H1 (cell line): ENCODE results near the gene GNB1L. TPM values are rescaled to one million over a fixed set of nuclear protein-coding genes. Genes with fewer than 3 reads are reported as not detected.

Experiments used
- CTCF ChIA-PET: fragments of 300-600 bp; sonication (Branson Sonifier 250); formaldehyde crosslinking; loops from one replicate; lab custom pipeline; 2021; ENCODE audit not compliant: partially characterized antibody; lab: Charles Lee
- POLR2A ChIA-PET: fragments of 300-600 bp; sonication (Branson Sonifier 250); formaldehyde crosslinking; loops from one replicate; lab custom pipeline; 2021; ENCODE audit warnings: inconsistent platforms; ENCODE audit not compliant: partially characterized antibody; lab: Charles Lee
- DNase-seq, 2 experiments: peaks; one replicate each; pipeline versions ENCODE4 v3.0.0 to v3.0.0-alpha.2; 2010 to 2022; ENCODE audit warnings: low spot score in 2 of 2, low read depth in 1 of 2, mixed read lengths in 1 of 2
- FAIRE-seq: peaks from 2 replicates; lab custom pipeline; 2011; peaks lifted over from hg19 to GRCh38; lab: Jason Lieb, UNC
- H2AFZ ChIP-seq: 2 replicates; pipeline ENCODE4 v1.8.1; 2012; ENCODE audit warnings: low read length, inconsistent platforms
- H2AK5ac ChIP-seq: 2 replicates; pipeline ENCODE4 v1.6.1; 2013; ENCODE audit warnings: low read depth, low read length
- H2BK120ac ChIP-seq: replicated peaks from 2 replicates; pipeline ENCODE3; 2013; ENCODE audit warnings: low read depth, low read length, inconsistent platforms
- H2BK12ac ChIP-seq: 2 replicates; pipeline ENCODE4 v1.6.1; 2013; ENCODE audit warnings: low read depth, low read length
- H2BK15ac ChIP-seq: 2 replicates; pipeline ENCODE4 v1.6.1; 2013; ENCODE audit warnings: low read length
- H2BK20ac ChIP-seq: 2 replicates; pipeline ENCODE4 v1.6.1; 2013; ENCODE audit warnings: low read length
- H2BK5ac ChIP-seq: 2 replicates; pipeline ENCODE4 v1.6.1; 2013; ENCODE audit warnings: low read depth, low read length
- H3K14ac ChIP-seq: 2 replicates; pipeline ENCODE4 v1.6.1; 2013; ENCODE audit warnings: inconsistent platforms; ENCODE audit not compliant: insufficient read length
- H3K18ac ChIP-seq: 2 replicates; pipeline ENCODE4 v1.6.1; 2013; ENCODE audit warnings: low read length; ENCODE audit errors: extremely low read depth
- H3K23ac ChIP-seq: 2 replicates; pipeline ENCODE4 v1.6.1; 2013; ENCODE audit warnings: inconsistent platforms; ENCODE audit not compliant: insufficient read length
- H3K23me2 ChIP-seq: 2 replicates; pipeline ENCODE4 v1.6.1; 2013; ENCODE audit warnings: low read depth, low read length
- H3K27ac ChIP-seq: 2 replicates; pipeline ENCODE4 v1.6.1; 2011; ENCODE audit warnings: low read depth, low read length, inconsistent platforms
- H3K27me3 ChIP-seq, 4 experiments: replicated peaks in 1 of 4; 1 replicate in 1 of 4; 2 replicates in 3 of 4; pipeline versions ENCODE4 v1.6.1 to v1.8.1; 2011 to 2013; ENCODE audit warnings: low read length in 3 of 4, mild to moderate bottlenecking in 3 of 4, inconsistent platforms in 2 of 4, mixed read lengths in 2 of 4, moderate library complexity in 1 of 4; ENCODE audit not compliant: control insufficient read depth in 3 of 4, insufficient read depth in 3 of 4; ENCODE audit errors: extremely low read depth in 1 of 4
- H3K36me3 ChIP-seq, 4 experiments: 2 replicates each; pipeline versions ENCODE4 v1.6.1 to v1.8.1; 2011 to 2013; ENCODE audit warnings: mild to moderate bottlenecking in 4 of 4, low read length in 3 of 4, moderate library complexity in 2 of 4, control low read depth in 1 of 4, inconsistent platforms in 1 of 4; ENCODE audit not compliant: insufficient read depth in 4 of 4, control insufficient read depth in 2 of 4
- H3K4ac ChIP-seq: replicated peaks from 2 replicates; pipeline ENCODE3; 2013; ENCODE audit warnings: low read length, low read depth, mixed read lengths, inconsistent platforms; ENCODE audit not compliant: insufficient read length
- H3K4me1 ChIP-seq, 4 experiments: replicated peaks in 1 of 4; 1 replicate in 1 of 4; 2 replicates in 3 of 4; pipeline versions ENCODE4 v1.6.1 to v1.8.1; 2011 to 2013; ENCODE audit warnings: low read length in 3 of 4, inconsistent platforms in 2 of 4, mixed read lengths in 1 of 4; ENCODE audit not compliant: insufficient read depth in 4 of 4, control insufficient read depth in 3 of 4
- H3K4me2 ChIP-seq, 2 experiments: 2 replicates each; pipeline versions ENCODE4 v1.6.1 to v1.8.1; 2011 to 2013; ENCODE audit warnings: low read depth in 2 of 2, low read length in 2 of 2, control low read depth in 1 of 2, inconsistent platforms in 1 of 2, mild to moderate bottlenecking in 1 of 2; ENCODE audit not compliant: insufficient read depth in 1 of 2
- H3K4me3 ChIP-seq, 4 experiments: fragments of 200-600, 300-600 bp in 1 of 4; sonication (generic), shearing (Covaris generic), sonication (Bioruptor Twin) in 1 of 4; 2 replicates each; pipeline versions ENCODE4 v1.5.1 to v1.8.1; 2011 to 2016; ENCODE audit warnings: low read length in 4 of 4, low read depth in 3 of 4, control low read depth in 2 of 4, inconsistent platforms in 2 of 4, mild to moderate bottlenecking in 2 of 4, mixed read lengths in 1 of 4, moderate library complexity in 1 of 4; ENCODE audit not compliant: insufficient read depth in 2 of 4; ENCODE audit errors: extremely low read depth in 1 of 4
- H3K56ac ChIP-seq: replicated peaks from 2 replicates; pipeline ENCODE3; 2013; ENCODE audit warnings: low read depth, mild to moderate bottlenecking, mixed read lengths, low read length, inconsistent platforms; ENCODE audit not compliant: insufficient read length
- H3K79me1 ChIP-seq: 2 replicates; pipeline ENCODE4 v1.6.1; 2013; ENCODE audit warnings: low read depth, low read length, control low read depth
- H3K79me2 ChIP-seq, 2 experiments: 2 replicates each; pipeline versions ENCODE4 v1.6.1 to v1.8.1; 2012 to 2013; ENCODE audit warnings: low read length in 2 of 2, mild to moderate bottlenecking in 2 of 2, inconsistent platforms in 1 of 2; ENCODE audit not compliant: insufficient read depth in 2 of 2, control insufficient read depth in 1 of 2
- H3K9ac ChIP-seq, 4 experiments: replicated peaks in 1 of 4; 1 replicate in 1 of 4; 2 replicates in 3 of 4; pipeline versions ENCODE4 v1.6.1 to v1.8.1; 2011 to 2013; ENCODE audit warnings: low read depth in 3 of 4, low read length in 3 of 4, control low read depth in 2 of 4, mild to moderate bottlenecking in 2 of 4, moderate library complexity in 2 of 4, inconsistent platforms in 1 of 4; ENCODE audit errors: extremely low read depth in 1 of 4
- H3K9me3 ChIP-seq, 2 experiments: 2 replicates each; pipeline versions ENCODE4 v1.6.1 to v1.8.1; 2012 to 2013; ENCODE audit warnings: mild to moderate bottlenecking in 2 of 2, moderate library complexity in 2 of 2, control low read depth in 1 of 2, inconsistent platforms in 1 of 2, low read depth in 1 of 2, low read length in 1 of 2, mixed read lengths in 1 of 2; ENCODE audit not compliant: insufficient read depth in 2 of 2
- H4K20me1 ChIP-seq, 2 experiments: replicated peaks in 1 of 2; 2 replicates each; pipeline versions ENCODE3 to v1.8.1; 2011 to 2013; ENCODE audit warnings: inconsistent platforms in 2 of 2, low read length in 2 of 2, mild to moderate bottlenecking in 1 of 2; ENCODE audit not compliant: insufficient read depth in 2 of 2, control insufficient read depth in 1 of 2
- H4K5ac ChIP-seq: 2 replicates; pipeline ENCODE4 v1.6.1; 2013; ENCODE audit warnings: low read length, low read depth, mixed read lengths, inconsistent platforms; ENCODE audit not compliant: insufficient read length
- H4K8ac ChIP-seq: 2 replicates; pipeline ENCODE4 v1.8.0; 2013; ENCODE audit warnings: mild to moderate bottlenecking, moderate library complexity, low read length, inconsistent platforms; ENCODE audit not compliant: insufficient read depth; ENCODE audit errors: extremely low read depth
- H4K91ac ChIP-seq: replicated peaks from 2 replicates; pipeline ENCODE3; 2013; ENCODE audit warnings: low read length, mixed read lengths, inconsistent platforms; ENCODE audit not compliant: insufficient read length
- BACH1 ChIP-seq: IDR thresholded peaks from 2 replicates; pipeline ENCODE4 v1.6.1; 2012; ENCODE audit warnings: low read length, improper control_type of control experiment
- BCL11A ChIP-seq, 2 experiments: IDR thresholded peaks; one replicate each; pipeline ENCODE4 v1.6.1; 2011; ENCODE audit warnings: low read depth in 2 of 2, low read length in 2 of 2, mild to moderate bottlenecking in 2 of 2
- BRCA1 ChIP-seq: IDR thresholded peaks from 2 replicates; pipeline ENCODE4 v1.6.1; 2012; ENCODE audit warnings: low read depth, low read length, improper control_type of control experiment
- CHD1 ChIP-seq: IDR thresholded peaks from 2 replicates; pipeline ENCODE4 v1.6.1; 2012; ENCODE audit warnings: low read depth, low read length, improper control_type of control experiment
- EZH2 ChIP-seq: fragments of 200-600 bp; sonication (generic); IDR thresholded peaks from 2 replicates; pipeline ENCODE4 v1.7.1; 2012; ENCODE audit warnings: low read depth, mild to moderate bottlenecking, moderate library complexity, low read length, inconsistent platforms; ENCODE audit not compliant: severe bottlenecking
- MAFK ChIP-seq: IDR thresholded peaks from 2 replicates; pipeline ENCODE4 v1.6.1; 2012; ENCODE audit warnings: low read depth, mild to moderate bottlenecking, improper control_type of control experiment, low read length
- NANOG ChIP-seq: IDR thresholded peaks from 2 replicates; pipeline ENCODE4 v1.6.1; 2011; ENCODE audit warnings: low read length, low read depth, mild to moderate bottlenecking, inconsistent platforms; ENCODE audit not compliant: insufficient read depth, poor library complexity, severe bottlenecking
- PHF8 ChIP-seq: fragments of 200-600 bp; sonication (generic); conservative IDR thresholded peaks from 2 replicates; pipeline ENCODE4 v1.7.1; 2012; ENCODE audit warnings: low read depth, mild to moderate bottlenecking, inconsistent platforms, low read length, moderate library complexity
- RFX5 ChIP-seq: IDR thresholded peaks from 2 replicates; pipeline ENCODE4 v1.6.1; 2011; ENCODE audit warnings: low read depth, low read length, improper control_type of control experiment, borderline replicate concordance
- RXRA ChIP-seq: IDR thresholded peaks from 2 replicates; pipeline ENCODE4 v1.6.1; 2011; ENCODE audit warnings: low read depth, mild to moderate bottlenecking, low read length, moderate library complexity; ENCODE audit not compliant: insufficient read depth
- TAF1 ChIP-seq: IDR thresholded peaks from 2 replicates; pipeline ENCODE4 v1.6.1; 2011; ENCODE audit warnings: mild to moderate bottlenecking, low read depth, low read length
- TAF7 ChIP-seq: optimal IDR thresholded peaks from 2 replicates; pipeline ENCODE3; 2011; ENCODE audit warnings: low read depth, mild to moderate bottlenecking, inconsistent platforms, low read length, moderate library complexity, borderline replicate concordance
- TBP ChIP-seq: IDR thresholded peaks from 2 replicates; pipeline ENCODE4 v1.6.1; 2011; ENCODE audit warnings: low read depth, low read length, improper control_type of control experiment
- WGBS, 2 experiments: shearing (Covaris generic) in 1 of 2; methylation state at CpG; one replicate each; pipeline versions ENCODE4 v1.1.6 to v1.1.7; 2013 to 2015; ENCODE audit warnings: low lambda C conversion rate in 2 of 2, mixed read lengths in 2 of 2, inconsistent platforms in 1 of 2, low coverage in 1 of 2, missing lambda C conversion rate in 1 of 2; ENCODE audit not compliant: insufficient replicate concordance in 2 of 2, insufficient coverage in 1 of 2, insufficient read length in 1 of 2; ENCODE audit errors: extremely low coverage in 1 of 2, missing lambda C conversion rate in 1 of 2; 5-methylcytosine and 5-hydroxymethylcytosine counted together
- polyA plus RNA-seq, 7 experiments: library from polyadenylated mRNA; depleted of rRNA in 3 of 7; stranded (reverse) in 5 of 7; unstranded in 2 of 7; fragments of >200 nt in 5 of 7; fragments of 200-250 nt in 2 of 7; gene quantifications; 1 replicate in 5 of 7; 2 replicates in 1 of 7; 4 replicates in 1 of 7; pipeline versions ENCODE4 v1.2.1 to v1.2.3, GENCODE V29; 2011 to 2013; ENCODE audit warnings: missing spikeins in 2 of 7, mixed read lengths in 2 of 7
- total RNA-seq: library from RNA; stranded (reverse); fragmentation: NEBNext Ultra II Directional; extraction: Animal tissue kit (Norgen Biotek cat#: 25700); gene quantifications from 2 replicates; pipeline ENCODE4 v1.2.1, GENCODE V29; 2021

GNB1L gene
- total and polyA plus RNA-seq, 2 of the 8 experiments (the other 6 are each of a cell fraction or from before 2014, with no cell fraction given), result 14.0 to 15.6 TPM

DNA sequence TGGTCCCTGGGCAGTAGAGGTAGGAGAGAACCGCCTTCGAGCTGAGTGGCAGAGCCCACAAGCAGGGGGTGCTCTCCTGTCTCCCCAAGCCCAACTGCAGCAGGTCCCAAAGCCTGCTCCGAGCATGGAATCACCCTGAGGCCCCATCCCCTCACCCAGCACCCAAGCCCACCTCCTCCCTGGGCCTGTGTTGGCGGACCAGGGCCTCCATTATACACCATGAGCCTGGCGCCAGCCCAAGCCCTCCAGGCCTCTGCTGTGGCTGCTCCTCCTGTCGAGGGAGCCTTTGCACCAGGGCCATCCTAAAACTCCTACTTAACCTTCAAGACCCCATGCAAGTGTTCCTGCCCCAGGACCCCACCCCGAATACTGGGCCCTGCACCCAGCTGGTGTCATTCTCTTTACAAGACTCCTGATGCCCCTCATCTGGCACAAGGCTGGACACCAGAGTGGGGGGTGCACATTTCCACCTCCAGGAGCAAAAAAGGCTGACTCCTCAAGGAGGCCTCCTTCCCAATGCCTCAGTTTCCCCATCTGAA, 114.7 kb downstream of the GNB1L start:
- no peak overlapping the region for H3K56ac ChIP-seq
- POLR2A ChIA-PET, result no interaction called here
- CTCF ChIA-PET, result interaction anchor here (1.3 to 5.0 kb wide), 6 partner anchors 9 to 208 kb away, joined by 5 to 43 read pairs (median 14); partner anchors contain the start of gene GP1BB
- 93% methylated on average over 5 of the region's 7 CpGs; no CpG with 5 or more reads in 1 of the 2 experiments for WGBS, 2 experiments
- H3K27ac ChIP-seq, result no peak overlapping the region
- no peak for FAIRE-seq
- H3K4me1 ChIP-seq, result peaks cover 0 to 12% (median 6%) of the 10 kb centered on the region in 4 experiments; a peak in 5 of 7 replicates
- H4K5ac ChIP-seq, result no peak overlapping the region
- no peak overlapping the region for H2BK12ac ChIP-seq
- no peaks in the 10 kb centered on the region for H3K79me1 ChIP-seq
- H3K4me3 ChIP-seq, result no peak overlapping the region
- 0 out of 2 replicates have a peak overlapping the region, but pooled peaks have one; percentile 21 for H4K8ac ChIP-seq
- H4K91ac ChIP-seq, result no peak overlapping the region
- peaks cover 0 to 1% of the 10 kb centered on the region in 2 experiments for H4K20me1 ChIP-seq
- no peak overlapping the region for H3K23ac ChIP-seq
- H3K36me3 ChIP-seq, result no peaks in the 10 kb centered on the region
- no peak overlapping the region for H3K4ac ChIP-seq
- H3K18ac ChIP-seq, result no peak overlapping the region
- H3K79me2 ChIP-seq, result no peaks in the 10 kb centered on the region
- DNase-seq, result no peak
- no peak overlapping the region for H2BK120ac ChIP-seq
- H3K9ac ChIP-seq, result no peak overlapping the region
- H3K9me3 ChIP-seq, result no peaks in the 10 kb centered on the region
- no peak overlapping the region for H2BK5ac ChIP-seq
- no peak overlapping the region for H2AK5ac ChIP-seq
- H2BK20ac ChIP-seq, result no peak overlapping the region
- H3K14ac ChIP-seq, result no peak overlapping the region
- H2AFZ ChIP-seq, result no peak overlapping the region
- no peaks in the 10 kb centered on the region; a peak in 1 of 7 replicates for H3K27me3 ChIP-seq
- H3K4me2 ChIP-seq, result no peak overlapping the region
- H3K23me2 ChIP-seq, result no peaks in the 10 kb centered on the region
- H2BK15ac ChIP-seq, result no peak overlapping the region
- TF ChIP-seq BACH1, result no peak
- no peak for TF ChIP-seq EZH2
- TF ChIP-seq NANOG, result no peak
- no peak for TF ChIP-seq PHF8
- TF ChIP-seq TBP, result no peak
- TF ChIP-seq TAF1, result no peak
- no peak for TF ChIP-seq TAF7
- no peak for TF ChIP-seq RXRA
- no peak for TF ChIP-seq RFX5
- TF ChIP-seq CHD1, result no peak
- no peak for TF ChIP-seq BCL11A (IDR thresholded peaks at IDR 0.05; ENCODE audit: low read depth in 2 of 2, low read length in 2 of 2)
- no peak for TF ChIP-seq BRCA1
- TF ChIP-seq MAFK, result no peak
